Stimulated activated CD4-positive, alpha-beta T cell treated with anti-CD3 and anti-CD28 coated beads, TNF-alpha, amount 100 ng/mL, for 1 hour (primary cell): ENCODE measurements around the gene MICU1.
"Not testable (repeated sequence)": the region's sequence is repeated elsewhere in the genome, so short reads cannot be mapped to it uniquely, and the experiment has no call there.

Experiments used
- DNase-seq, 3 donors: peaks; one replicate each; pipeline ENCODE4 v3.0.0-alpha.2; 2020; ENCODE audit warnings: low read depth in 3 of 3, low spot score in 1 of 3

Gene MICU1

DNA sequence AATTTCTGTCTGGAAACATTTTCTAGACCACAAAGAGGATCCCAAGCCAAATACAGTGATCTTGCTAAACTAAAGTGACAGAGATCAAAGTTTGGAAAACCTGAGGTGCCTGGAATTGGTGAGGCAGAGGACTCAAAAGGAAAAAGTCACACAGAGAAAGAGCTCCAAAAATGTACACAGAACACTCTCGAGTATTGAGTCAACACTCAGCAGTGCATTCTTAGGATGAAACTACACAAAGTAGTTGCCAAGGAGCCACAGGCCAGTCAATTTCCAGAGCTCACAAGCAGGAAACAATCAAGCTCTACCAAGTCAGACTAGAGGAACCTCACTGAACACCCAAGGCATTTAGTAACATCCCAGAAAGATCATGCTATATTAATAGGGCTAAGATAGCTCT lies 61.3 kb downstream of the MICU1 start:
- no peak for DNase-seq

DNA sequence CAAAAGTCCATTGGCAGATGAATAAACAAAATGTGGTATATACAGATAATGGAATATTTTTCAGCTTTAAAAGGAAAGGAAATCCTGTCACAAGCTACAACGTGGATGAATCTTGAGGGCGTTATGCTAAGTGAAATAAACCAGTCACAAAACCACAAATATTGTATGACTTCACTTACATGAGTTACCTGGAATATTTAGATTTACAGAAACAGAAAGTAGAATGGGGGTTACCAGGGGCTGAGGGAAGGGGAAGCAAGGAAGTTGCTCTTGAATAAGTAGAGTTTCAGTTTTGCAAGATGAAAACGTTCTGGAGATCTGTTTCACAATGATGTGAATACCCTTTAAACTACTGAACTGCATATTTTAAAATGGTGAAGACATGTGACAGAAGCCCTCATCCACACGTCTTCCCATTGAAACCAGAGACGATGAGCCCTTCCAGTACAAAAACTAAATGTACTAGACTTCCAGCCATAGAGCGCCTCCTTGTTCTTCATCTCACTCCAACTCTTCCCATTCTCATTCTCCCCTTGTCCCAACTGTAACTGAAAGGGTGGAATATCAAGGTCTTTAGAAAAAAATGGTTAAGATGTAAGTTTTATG lies 62.4 kb downstream of the MICU1 start:
- no peak for DNase-seq

DNA sequence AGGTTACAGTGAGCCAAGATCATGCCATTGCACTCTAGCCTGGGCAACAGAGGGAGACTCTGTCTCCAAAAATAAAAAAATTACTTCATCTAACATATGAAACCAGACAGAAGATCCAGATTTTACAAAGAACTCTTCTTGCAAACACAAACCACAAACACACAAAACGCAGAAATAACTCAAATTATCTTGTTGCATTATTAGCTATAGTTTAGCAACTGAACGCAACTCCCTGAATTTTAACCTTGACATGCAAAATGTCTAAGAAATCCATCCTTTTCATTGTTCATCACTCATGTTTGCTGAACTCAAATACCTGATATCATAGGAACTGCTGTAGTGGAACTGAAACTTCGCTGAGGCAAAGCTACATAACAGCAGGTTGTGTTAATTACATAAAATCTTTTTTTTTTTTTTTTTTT lies 64.1 kb downstream of the MICU1 start:
- DNase-seq: no peak

DNA sequence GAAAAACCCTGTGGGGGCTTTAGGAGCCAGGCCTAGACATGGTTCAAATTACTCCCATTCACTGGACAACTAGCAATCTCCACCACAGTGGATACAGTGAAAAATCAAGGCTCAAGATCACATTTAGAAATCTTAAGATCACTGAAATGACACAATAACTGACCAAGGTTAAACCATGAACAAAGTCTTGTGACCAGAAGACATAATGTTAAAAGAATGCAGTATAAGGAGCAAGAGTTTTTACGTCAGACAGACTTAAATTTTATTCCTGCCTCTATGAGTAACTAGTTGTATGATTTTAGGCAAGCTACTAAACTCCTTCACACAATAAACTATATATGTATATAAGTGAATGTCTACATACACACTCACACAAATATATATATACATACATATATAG lies 68.5 kb downstream of the MICU1 start:
- DNase-seq: no peak

DNA sequence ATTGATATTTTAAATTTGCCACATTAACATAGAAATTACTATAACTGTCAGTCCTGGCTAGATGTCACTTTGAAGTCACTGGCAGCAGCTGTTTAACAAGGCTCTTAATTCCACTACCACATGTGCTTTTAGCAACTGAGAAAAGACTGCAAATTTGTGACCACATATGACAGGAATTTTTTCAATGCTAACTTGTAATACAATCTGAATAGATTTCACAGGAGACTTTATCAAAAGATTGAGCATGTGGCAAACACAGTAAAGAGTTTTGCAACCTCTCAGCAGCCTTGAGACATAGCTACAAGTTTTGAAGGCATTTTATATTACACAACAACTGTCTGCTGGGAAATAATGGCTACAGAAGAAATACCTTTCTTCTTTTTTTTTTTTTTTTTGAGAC lies 73.0 kb downstream of the MICU1 start:
- DNase-seq: no peak

DNA sequence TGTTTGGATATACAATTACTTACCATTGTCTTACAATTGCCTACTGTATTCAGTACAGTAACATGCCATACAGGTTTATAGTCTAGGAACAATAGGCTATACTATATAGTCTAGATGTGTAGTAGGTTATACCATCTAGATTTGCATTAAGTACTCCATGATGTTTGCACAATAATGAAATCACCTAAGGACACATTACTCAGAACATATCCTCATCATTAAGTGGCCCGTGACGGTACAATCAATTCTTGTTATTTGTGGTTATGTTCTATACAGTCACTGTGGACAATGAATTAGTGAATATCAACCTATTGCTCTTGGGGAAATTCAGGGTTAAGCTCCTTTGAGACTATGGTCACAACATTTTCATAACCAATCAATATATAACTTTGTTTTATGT lies 75.6 kb downstream of the MICU1 start:
- no peak for DNase-seq

DNA sequence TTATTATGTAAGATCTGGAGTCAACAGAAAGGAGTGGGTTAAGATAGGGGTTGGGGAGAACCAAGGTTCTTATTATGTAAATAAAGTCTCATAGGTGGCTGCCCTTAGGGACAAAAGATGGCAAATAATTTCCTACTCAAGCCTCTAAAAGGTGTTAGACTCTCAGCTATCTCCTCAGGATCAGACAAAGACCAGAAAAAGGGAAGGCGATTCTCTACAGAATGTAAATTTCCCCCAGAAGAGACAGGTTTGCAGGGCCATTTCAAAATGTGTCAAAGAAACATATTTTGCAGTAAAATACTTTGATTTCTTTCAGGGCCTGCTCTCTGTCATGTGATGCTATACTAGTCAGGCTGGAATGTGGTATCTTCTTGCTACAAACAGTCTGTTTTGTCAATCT lies 80.3 kb downstream of the MICU1 start:
- no peak for DNase-seq

DNA sequence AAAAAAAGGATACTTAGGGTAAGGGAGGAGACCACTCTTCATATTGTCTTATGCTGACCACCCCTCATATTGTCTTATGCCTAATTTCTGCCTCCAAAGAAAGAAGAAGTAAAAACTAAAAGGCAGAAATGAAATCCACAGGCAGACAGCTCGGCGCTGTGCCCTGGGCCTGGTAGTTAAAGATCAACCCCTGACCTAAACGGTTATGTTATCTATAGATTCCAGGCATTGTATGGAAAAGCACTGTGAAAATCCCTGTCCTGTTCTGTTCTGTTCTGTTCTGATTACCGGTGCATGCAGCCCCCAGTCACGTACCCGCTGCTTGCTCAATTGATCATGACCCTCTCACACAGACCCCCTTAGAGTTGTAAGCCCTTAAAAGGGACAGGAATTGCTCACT lies 82.0 kb downstream of the MICU1 start:
- not testable (repeated sequence) for DNase-seq

DNA sequence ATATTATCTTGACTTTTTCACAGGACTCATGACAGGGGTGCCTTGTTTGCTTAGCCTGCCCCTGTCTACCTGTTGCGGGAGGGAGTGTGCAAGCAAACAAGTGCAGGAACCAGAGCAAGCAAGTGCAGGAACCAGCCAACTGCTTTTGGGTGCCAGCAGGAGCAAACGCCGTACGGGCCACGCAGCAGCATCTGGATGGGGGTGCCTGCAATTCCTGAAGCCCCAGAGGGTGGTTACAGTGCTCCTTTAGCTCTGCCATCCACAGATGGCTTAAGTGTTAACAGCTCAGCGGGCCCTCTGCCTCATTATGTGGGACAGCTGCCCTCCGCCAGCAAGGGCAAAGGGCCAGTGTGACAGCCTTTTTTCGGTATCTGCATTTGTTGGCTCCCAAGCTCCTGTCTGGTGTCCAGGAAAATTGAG lies 83.5 kb downstream of the MICU1 start:
- no peak for DNase-seq

DNA sequence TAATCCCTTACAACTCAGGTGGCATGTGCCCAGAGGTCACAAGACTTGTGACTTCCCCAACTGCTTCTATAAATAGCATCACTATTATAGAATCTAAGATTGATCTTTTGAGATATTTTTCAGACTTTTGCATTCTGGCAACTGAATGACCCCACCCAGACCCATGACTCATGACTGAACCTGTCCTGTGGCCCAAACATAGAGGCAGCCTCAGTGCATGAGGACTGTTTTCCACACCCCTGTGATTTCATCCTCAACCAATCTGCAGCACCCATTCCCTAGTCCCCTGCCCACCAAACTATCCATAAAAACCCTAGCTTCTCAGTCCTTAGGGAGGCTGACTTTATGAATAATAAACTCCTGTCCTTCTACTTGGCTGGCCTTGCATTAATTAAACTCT lies 84.5 kb downstream of the MICU1 start:
- DNase-seq: no peak

DNA sequence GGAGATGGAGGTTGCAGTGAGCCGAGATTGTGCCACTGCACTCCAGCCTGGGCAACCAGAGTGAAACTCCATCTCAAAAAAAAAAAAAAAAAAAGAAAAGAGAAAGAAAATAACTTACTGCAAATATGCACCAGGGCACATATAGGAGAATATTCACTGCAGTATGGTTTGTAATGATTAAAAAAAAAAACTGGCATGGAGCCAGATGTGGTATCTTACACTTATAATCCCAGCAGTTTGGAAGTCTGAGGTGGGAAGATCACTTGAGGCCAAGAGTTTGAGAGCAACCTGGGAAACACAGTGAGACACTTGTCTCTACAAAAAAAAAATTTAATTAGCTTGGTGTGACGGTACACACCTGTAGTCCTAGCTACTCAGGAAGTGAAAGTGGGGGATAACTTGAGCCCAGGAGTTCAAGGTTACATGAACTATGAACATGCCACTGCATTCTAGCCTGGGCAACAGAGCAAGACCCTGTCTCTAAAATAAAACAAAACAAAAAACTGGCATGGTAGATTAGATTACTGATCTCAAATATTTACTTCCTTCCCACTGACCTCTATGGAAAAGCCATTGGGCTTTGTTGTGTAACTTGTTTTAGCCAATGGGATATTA lies 85.6 kb downstream of the MICU1 start:
- DNase-seq: no peak

DNA sequence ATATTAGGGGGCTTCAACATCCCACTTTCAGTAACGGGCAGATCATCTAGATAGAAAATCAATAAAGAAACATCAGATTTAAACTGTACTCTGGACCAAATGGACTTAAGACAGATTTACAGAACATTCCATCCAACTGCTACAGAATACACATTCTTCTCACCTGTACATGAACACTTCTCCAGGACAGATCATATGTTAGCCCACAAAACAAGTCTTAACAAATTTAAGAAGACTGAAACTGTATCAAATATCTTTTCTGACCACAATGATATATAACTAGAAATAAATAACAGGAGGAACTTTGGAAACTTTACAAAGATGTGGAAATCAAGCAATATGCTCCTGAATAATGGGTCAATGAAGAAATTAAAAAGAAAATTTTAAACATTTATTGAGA lies 86.7 kb downstream of the MICU1 start:
- DNase-seq: no peak

DNA sequence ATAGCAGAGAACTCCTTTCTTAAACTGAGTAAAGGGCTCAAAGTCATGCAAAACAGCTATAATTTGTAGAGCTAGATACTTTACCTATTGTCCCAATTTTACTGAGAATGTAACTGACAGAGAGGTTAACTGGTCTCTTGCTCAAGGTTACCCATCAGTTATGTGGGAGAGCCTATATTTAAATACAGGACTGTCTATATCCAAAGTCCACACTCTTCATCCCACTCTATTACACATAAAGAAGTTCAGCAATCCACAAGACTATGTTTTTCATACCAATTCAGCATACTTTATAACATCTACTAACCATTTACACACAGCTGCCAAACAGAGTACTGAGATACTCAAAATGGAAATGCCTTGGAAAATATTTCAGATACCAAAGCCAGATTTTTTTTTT lies 100.2 kb downstream of the MICU1 start:
- DNase-seq: no peak

DNA sequence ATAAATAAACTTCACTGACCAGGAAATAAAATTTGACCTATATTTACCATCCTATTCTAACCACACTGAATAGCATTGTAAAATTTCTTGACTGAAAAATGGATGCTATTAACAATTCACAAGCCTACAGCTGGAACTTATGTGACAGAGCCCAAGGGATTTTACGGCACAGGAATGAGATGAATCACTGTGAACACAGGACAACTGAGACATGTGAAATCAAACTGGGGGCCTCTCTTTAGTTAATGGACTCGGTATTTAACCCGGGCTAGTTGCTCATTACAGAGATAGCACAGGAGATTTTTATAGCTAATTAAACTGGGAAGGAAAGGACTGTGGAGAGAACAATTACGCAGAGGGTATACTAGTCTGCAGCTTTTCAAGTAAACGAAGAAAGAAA lies 100.6 kb downstream of the MICU1 start:
- no peak for DNase-seq

DNA sequence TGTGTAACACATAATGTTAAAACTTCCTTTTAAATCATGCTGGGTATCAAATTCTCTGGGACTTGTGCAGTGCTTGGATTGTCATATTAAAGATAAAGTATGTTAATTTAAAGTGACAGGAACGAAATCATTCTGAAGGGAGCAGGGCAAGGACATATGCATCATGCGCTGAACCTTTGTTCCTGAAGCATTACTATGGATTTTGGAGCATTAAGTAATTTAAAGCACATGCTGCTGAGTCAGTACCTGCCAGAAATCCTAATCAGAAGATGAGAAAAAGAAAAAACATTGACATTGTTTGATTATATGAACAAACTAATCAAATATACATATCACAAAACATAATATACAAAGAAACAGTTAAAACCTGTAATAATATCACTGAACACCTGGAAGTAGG lies 101.4 kb downstream of the MICU1 start:
- DNase-seq: no peak

DNA sequence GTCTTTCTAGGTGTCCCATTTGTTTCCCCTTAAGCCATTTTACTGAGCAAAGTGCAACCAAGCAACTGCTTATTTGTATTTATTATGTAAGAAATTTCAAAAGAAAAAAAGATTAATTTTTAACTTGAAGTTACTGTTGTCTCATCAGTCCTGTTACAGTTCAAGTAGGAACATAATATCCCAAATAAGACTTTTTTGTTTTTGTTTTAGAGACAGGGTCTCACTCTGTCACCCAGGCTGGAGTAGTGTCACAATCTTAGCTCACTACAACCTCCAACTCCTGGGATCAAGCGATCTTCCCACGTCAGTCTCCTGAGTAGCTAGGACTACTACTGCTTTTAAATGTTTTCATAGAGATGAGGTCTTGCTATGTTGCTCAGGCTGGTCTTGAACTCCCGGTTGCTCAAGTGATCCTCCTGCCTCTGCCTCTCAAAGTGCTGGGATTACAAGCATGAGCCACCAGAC lies 101.9 kb downstream of the MICU1 start:
- no peak for DNase-seq

DNA sequence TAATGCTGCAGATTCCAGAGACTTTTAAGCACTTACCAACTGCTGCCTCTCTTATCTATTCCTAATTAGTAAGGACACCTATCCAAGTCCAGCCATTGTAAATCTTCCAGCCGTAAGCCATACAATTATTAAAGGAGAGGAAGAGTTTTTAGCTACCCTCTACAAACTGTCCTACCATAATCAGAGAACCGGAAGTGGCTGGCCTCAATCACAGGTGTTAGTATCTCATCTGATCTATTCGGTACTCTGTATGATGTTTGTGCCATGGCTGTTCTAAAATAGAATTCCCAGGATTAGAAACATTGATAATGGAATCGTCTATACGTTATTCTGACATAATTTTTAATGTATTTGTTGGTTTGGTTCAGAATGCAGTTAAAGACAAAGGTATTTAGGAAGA lies 102.8 kb downstream of the MICU1 start:
- no peak for DNase-seq

DNA sequence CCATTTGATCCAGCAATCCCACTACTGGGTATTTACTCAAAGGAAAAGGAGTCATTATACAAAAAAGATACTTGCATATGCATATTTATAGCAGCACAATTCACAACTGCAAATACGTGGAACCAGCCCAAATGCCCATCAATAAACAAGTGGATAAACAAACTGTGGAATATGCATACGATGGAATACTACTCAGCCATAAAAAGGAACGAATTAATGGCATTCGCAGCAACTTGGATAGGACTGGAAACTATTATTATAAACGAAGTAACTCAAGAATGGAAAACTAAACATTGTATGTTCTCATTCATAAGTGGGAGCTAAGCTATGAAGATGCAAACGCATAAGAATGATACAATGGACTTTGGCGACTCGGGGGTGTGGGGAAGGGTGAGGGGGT lies 108.6 kb downstream of the MICU1 start:
- DNase-seq: no peak

DNA sequence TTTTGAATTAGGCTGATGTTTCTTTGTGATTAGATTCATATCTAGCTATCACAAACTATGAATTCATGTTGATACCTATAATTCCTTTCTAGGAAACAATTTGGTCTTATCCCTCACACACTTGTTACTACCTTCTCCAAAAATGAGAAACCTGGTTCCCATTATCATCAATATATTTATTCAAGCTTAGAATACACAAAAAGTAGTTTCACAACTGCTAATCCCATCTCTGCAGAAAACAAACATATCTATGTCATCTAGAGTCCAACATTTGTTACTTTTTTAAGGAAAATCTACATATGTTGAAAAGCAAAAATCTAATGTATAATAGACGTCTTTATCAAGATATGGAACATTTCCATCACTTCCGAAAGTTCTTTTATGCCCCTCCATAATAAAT lies 110.4 kb downstream of the MICU1 start:
- DNase-seq: no peak

DNA sequence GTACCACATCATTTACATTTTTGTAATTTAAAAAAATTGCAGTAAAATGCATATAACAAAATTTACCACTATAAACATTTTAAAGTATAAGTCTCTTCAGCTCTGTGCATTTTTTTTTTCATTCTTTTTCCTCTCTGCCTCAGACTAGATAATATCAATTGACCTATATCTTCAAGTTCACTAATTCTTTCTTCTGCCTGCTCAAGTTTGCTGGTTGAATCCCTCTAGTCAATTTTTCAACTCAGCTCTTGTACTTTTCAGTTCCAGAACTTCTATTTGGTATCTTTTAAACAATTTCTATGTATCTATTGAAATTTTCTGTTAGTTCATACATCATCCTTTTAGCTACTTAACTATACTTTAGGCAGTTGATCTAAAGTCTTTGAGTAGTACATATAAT lies 112.0 kb downstream of the MICU1 start:
- no peak for DNase-seq

DNA sequence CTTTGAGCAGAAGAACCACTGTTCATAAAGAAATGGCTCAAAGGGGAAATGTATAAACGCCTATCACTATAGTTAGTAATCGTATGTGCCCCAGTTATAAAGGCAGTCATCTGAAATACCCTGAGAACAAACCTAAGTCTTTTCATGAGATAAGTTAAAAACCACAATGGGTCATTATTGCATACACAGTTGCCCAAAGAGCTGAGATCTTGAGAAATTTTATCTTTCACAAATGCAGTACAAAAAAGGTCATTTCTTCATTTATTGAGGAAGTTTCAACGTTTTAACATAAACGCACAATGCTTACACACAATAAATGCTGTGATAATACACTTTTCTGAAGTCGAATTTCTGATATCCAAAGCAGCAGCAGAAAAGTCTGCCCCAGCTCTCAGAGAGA lies 114.4 kb downstream of the MICU1 start:
- DNase-seq: no peak

DNA sequence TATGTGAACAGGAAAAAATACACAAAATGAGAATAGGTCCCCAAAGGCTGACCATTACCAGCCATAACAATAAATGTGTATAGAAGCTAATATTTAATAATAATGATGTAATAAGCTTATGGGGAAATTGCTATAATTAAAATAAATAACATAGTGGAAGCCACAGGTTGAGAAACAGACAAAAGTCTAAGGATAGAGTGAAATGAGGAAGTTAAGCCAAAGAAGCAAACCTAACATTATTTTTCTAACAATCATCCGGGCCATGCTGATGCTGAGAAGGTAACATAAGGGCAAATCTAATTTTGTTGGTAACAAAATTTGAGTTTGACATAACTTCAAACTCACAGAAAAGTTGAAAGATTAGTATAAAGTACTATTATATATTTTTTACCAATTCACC lies 115.9 kb downstream of the MICU1 start:
- DNase-seq: no peak

DNA sequence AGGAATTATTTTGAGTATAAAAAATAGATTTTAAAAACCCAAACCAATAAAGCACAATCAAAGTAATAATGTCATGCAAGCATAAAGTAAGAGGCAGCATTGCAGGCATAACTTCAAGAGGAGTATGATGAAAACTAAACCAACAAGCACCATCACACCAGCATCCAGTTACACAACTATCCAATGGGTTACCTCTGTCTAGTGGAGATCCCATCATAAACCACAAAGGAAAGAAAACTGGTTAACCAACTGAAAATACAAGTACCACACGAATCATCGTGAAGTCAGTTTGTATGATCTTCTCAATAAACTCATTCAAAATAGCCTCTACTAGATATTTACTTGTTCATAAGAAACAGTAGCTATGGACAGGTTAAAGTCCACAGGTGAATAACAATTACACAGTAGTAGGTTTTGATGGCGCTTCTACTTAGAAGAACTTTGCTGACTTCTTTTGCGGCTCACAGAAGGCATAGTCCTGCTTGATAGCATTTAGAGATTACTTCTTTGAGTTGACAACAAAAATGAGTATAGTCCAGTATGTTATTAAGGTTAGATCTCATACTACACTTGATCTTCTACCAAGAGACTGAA lies 116.6 kb downstream of the MICU1 start:
- DNase-seq: no peak
